Naive thymus-derived CD8-positive, alpha-beta T cell (primary cell): ENCODE data around the gene EIF5A2. TPM values are rescaled to one million over a fixed set of nuclear protein-coding genes. Genes with fewer than 3 reads are reported as not detected.
"Not testable (repeated sequence)": the region's sequence is repeated elsewhere in the genome, so short reads cannot be mapped to it uniquely, and the experiment has no call there.

Source experiments
- ATAC-seq, 2 donors: fragments of 150-1000 bp; cut with Tn5 transposase in 1 of 2; sonication (Bioruptor Pico), chemical (Tn5 transposase) in 1 of 2; 1 replicate in 1 of 2; 2 replicates in 1 of 2; pipeline ENCODE4 v1.10.0; 2021; ENCODE audit warnings: mild to moderate bottlenecking in 2 of 2, moderate library complexity in 2 of 2
- POLR2A ChIA-PET: fragments of 350-600 bp; sonication (Branson Sonifier 250); formaldehyde crosslinking; loops from one replicate; lab custom pipeline; 2021; ENCODE audit warnings: antibody characterized with exemption; lab: Charles Lee
- DNase-seq, 10 donors: peaks; one replicate each; pipeline versions ENCODE4 v3.0.0 to v3.0.0-alpha.2; 2020 to 2022
- H3K27ac Mint-ChIP-seq, 10 donors: one replicate each; pipeline ENCODE4 v1.8.0; 2020 to 2022; ENCODE audit warnings: mild to moderate bottlenecking in 10 of 10, mixed read lengths in 10 of 10, moderate library complexity in 4 of 10, inconsistent platforms in 1 of 10
- H3K27me3 Mint-ChIP-seq, 5 donors: one replicate each; pipeline ENCODE4 v1.8.0; 2021 to 2022; ENCODE audit warnings: mixed read lengths in 5 of 5
- H3K36me3 Mint-ChIP-seq, 3 donors: one replicate each; pipeline ENCODE4 v1.8.0; 2020 to 2022; ENCODE audit warnings: mixed read lengths in 3 of 3, mild to moderate bottlenecking in 2 of 3, inconsistent platforms in 1 of 3
- H3K4me1 Mint-ChIP-seq, 4 donors: one replicate each; pipeline ENCODE4 v1.8.0; 2021 to 2022; ENCODE audit warnings: mixed read lengths in 4 of 4
- H3K4me3 Mint-ChIP-seq, 10 donors: one replicate each; pipeline ENCODE4 v1.8.0; 2020 to 2022; ENCODE audit warnings: mild to moderate bottlenecking in 10 of 10, mixed read lengths in 10 of 10, moderate library complexity in 6 of 10, inconsistent platforms in 1 of 10
- H3K9me3 Mint-ChIP-seq, 9 donors: one replicate each; pipeline ENCODE4 v1.8.0; 2020 to 2022; ENCODE audit warnings: mixed read lengths in 9 of 9, mild to moderate bottlenecking in 3 of 9, inconsistent platforms in 1 of 9, moderate library complexity in 1 of 9
- polyA plus RNA-seq, 3 donors: library from polyadenylated mRNA; unstranded; fragments of 300-500 nt; fragmentation: Illumina TruSeq; gene quantifications; one replicate each; pipeline ENCODE4 v1.2.3, GENCODE V29; 2021
- total RNA-seq, 8 experiments: library from RNA in 2 of 8; stranded (reverse) in 2 of 8; gene quantifications; one replicate each; pipeline ENCODE4 v1.2.3 and lab custom pipeline; 2021 to 2026

The EIF5A2 gene
- total RNA-seq (10 to 100 TPM; 10.6 to 14.5 TPM), polyA plus RNA-seq (10 to 100 TPM in 2 of 3 donors, 1 to 10 TPM in 1; 9.8 to 14.8 (median 11.6) TPM), total RNA-seq (lab: John Stamatoyannopoulos, UW) (7.1 to 19.7 (median 16.8) reads per million in 6 experiments)

DNA sequence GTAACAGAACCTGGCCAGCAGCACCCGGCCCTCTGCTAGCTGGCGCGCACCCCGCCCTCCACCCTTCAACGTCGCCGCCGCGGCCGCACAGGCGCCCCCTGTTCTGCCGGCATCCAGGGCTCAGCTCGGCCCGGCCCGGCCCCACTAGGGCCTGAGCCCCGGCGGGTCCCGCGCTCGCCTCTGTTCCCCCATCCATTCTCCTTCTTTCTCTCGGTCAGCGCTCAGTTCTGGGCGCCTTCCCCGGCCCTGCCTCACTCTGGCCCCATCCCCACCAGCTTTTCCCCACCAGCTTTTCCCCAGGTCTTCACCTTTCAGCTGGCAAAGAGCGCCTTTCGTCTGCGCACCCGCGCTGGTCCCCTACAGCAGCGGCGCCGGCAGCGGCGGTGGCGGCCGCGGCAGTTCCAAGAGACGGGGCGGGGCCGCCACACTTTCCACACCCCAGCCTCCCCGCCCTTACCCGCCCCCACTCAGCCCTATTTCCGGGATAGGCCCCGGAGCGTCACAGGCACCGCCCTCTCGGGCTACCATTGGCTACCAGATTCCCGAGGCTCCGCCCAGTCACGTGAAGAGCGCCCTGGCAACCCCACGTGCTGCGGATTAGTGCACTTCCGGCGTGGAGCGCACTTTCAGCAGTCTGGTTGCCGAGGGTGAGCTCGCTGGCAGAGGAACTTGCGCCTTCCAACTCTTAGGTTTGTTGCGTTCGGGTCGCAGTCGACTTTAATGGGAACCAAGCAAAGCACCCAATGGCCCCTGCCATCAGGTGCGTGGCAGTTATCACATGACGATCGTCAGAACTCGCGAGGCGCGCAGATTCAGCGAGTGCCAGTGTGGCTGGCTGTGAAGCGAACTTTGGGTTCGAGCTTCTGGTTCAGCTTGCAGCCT, at the start of gene EIF5A2:
EIF5A2 (minus strand) TSS at position 403 of the 882 bp plus-strand sequence. CDS start 831 bp downstream, outside the sequence.
- DNase-seq (peak; percentile 82 to 98 (median 93)), ATAC-seq (peak; percentile 89 to 94)
- peaks cover 6 to 26% (median 15%) of the 10 kb centered on the region in 4 donors for H3K4me1 Mint-ChIP-seq
- peak within 1 kb of the TSS; percentile 86 to 99 (median 96) for H3K4me3 Mint-ChIP-seq
- no peaks in the 10 kb centered on the region for H3K27me3 Mint-ChIP-seq
- peaks cover 0 to 36% (median 18%) of the 10 kb centered on the region in 9 donors for H3K9me3 Mint-ChIP-seq
- peaks cover 2 to 6% (median 2%) of the 10 kb centered on the region in 3 donors for H3K36me3 Mint-ChIP-seq
- peak within 1 kb of the TSS; percentile 83 to 98 (median 96) for H3K27ac Mint-ChIP-seq
- POLR2A ChIA-PET = interaction anchor here (0.6 to 1.8 kb wide), 5 partner anchors 10 to 1144 kb away, joined by 3 to 28 read pairs (median 3); partner anchors contain the start of gene RPL22L1

DNA sequence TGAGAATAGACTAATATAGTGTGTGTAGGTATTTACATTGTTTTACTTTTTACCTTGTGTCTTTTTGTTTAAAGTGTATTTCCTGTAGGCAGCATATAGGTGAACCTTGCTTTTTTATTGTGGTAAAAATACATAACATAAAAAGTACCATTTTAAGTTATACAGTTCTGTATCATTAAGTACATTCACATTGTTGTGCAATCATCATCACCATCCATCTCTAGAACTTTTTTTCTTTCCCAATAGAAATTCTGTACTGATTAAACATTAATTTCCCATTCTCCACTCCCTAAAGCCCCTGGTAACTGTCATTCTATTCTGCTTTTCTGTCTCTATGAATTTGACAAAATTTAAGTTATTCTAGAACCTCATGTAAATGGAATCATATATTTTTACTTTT, 48.2 kb upstream of the EIF5A2 start:
- H3K4me1 Mint-ChIP-seq = no peaks in the 10 kb centered on the region
- H3K9me3 Mint-ChIP-seq = no peaks in the 10 kb centered on the region
- H3K4me3 Mint-ChIP-seq = no peak overlapping the region
- no peaks in the 10 kb centered on the region for H3K36me3 Mint-ChIP-seq
- POLR2A ChIA-PET = no interaction called here
- H3K27me3 Mint-ChIP-seq = peaks cover 6 to 18% (median 13%) of the 10 kb centered on the region in 5 donors
- no peak for ATAC-seq
- no peak for DNase-seq
- H3K27ac Mint-ChIP-seq = no peak overlapping the region

DNA sequence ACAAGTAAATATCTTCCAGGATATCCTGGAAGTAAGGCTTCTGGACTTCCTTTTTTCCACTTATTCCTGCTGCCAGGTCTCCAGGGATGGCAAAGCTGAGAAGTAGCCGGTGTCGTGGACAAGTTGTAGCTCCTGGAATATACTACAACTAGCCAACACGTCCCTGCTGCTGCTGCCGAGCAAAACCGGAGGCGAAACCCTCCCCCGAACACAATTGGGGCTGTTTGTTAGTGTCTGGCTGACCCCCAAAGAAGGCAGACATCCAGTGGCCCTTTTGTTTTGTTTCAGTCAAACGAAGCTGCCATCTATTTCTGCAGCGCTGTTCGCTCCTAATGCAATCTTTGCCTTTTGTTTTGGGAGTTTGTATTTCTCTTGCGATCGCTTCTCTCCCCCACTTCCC, 45.3 kb upstream of the EIF5A2 start:
- H3K36me3 Mint-ChIP-seq = no peaks in the 10 kb centered on the region
- H3K4me1 Mint-ChIP-seq = no peaks in the 10 kb centered on the region
- DNase-seq = no peak
- no peak overlapping the region for H3K27ac Mint-ChIP-seq
- POLR2A ChIA-PET = no interaction called here
- no peak overlapping the region for H3K4me3 Mint-ChIP-seq
- H3K27me3 Mint-ChIP-seq = peaks cover 0 to 10% (median 8%) of the 10 kb centered on the region in 5 donors
- no peaks in the 10 kb centered on the region for H3K9me3 Mint-ChIP-seq
- no peak for ATAC-seq

DNA sequence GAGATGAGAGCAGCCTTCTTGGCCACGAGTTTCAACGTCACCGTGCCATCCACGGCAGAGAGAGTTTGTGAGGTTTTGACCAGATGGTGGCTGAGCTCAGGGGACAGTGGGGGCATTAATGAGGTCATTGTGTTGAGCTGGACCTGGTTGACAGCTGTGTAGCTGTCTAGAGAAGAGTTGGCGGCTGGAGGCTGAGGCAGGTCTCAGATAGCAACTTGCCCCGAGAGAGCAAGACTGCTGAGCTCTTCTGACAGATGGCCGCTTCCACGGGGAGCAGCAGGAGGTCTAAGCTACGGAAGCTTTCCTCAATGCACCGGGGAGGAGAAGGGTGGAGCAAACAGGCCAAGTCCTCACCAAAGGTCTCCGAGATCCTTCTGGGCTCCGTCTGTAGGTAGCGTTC, 44.8 kb upstream of the EIF5A2 start:
- no peak overlapping the region for H3K4me3 Mint-ChIP-seq
- no peaks in the 10 kb centered on the region for H3K4me1 Mint-ChIP-seq
- no peak overlapping the region for H3K27ac Mint-ChIP-seq
- POLR2A ChIA-PET = no interaction called here
- H3K36me3 Mint-ChIP-seq = no peaks in the 10 kb centered on the region
- H3K27me3 Mint-ChIP-seq = peaks cover 0 to 13% (median 8%) of the 10 kb centered on the region in 5 donors
- DNase-seq = no peak
- H3K9me3 Mint-ChIP-seq = no peaks in the 10 kb centered on the region
- no peak for ATAC-seq

DNA sequence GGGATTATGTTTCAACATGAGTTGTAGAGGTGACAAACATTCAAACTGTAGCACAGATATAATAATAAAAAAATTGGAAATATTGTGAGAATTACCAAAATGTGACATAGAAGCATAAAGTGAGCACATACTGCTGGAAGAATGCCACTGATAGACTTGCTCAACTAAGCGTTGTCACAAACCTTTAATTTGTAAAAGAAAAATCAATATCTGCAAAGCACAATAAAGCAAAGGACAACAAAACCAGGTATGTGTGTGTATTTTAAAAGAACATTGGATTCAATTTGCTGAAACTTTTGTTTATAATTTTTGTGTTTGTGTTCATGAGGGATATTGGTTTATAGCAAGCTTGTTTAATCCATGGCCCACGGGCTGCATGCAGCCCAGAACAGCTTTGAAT, 40.8 kb upstream of the EIF5A2 start:
- H3K4me1 Mint-ChIP-seq = no peaks in the 10 kb centered on the region
- H3K27ac Mint-ChIP-seq = no peak overlapping the region
- H3K9me3 Mint-ChIP-seq = peaks cover 0 to 2% (median 0%) of the 10 kb centered on the region in 9 donors

DNA sequence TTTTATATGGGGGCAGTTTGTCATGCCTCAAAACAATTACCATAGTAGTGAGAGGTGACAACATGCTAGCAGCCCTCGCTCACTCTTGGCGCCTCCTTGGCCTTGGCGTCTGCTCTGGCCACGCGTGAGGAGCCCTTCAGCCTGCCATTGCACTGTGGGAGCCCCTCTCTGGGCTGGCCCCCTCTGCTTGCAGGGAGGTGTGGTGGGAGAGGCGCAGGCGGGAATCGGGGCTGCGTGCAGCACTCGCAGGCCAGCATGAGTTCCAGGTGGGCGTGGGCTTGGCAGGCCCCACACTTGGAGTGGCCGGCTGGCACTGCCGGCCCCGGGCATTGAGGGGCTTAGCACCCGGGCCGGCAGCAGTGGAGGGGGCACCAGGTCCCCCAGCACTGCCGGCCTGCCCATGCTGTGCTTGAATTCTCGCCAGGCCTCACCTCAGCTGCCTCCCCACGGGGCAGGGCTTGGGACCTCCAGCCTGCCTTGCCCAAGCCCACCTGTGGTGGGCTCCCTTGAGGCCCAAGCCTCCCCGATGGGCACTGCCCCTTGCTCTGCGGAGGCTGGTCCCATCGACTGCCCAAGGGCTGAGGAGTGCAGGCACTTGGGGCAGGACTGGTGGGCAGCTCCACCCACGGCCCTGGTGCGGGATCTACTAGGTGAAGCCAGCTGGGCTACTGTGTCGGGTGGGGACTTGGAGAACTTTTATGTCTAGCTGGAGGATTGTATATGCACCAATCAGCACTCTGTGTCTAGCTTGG, 38.8 kb upstream of the EIF5A2 start:
- DNase-seq = no peak
- H3K27ac Mint-ChIP-seq = no peak overlapping the region
- no peak overlapping the region for H3K4me3 Mint-ChIP-seq
- POLR2A ChIA-PET = no interaction called here
- H3K27me3 Mint-ChIP-seq = peaks cover 4 to 16% (median 14%) of the 10 kb centered on the region in 5 donors
- H3K36me3 Mint-ChIP-seq = peaks cover 0 to 3% (median 0%) of the 10 kb centered on the region in 3 donors
- H3K9me3 Mint-ChIP-seq = peaks cover 0 to 8% (median 0%) of the 10 kb centered on the region in 9 donors
- H3K4me1 Mint-ChIP-seq = no peaks in the 10 kb centered on the region
- ATAC-seq = no peak

More for the DNA sequence above, 40.8 kb upstream of the EIF5A2 start:
- Mint-ChIP-seq H3K36me3 (peaks cover 0 to 3% (median 0%) of the 10 kb centered on the region in 3 donors), H3K27me3 (peaks cover 4 to 16% (median 13%) of the 10 kb centered on the region in 5 donors), H3K4me3 (no peak overlapping the region)
- POLR2A ChIA-PET = no interaction called here
- DNase-seq (no peak), ATAC-seq (no peak)

DNA sequence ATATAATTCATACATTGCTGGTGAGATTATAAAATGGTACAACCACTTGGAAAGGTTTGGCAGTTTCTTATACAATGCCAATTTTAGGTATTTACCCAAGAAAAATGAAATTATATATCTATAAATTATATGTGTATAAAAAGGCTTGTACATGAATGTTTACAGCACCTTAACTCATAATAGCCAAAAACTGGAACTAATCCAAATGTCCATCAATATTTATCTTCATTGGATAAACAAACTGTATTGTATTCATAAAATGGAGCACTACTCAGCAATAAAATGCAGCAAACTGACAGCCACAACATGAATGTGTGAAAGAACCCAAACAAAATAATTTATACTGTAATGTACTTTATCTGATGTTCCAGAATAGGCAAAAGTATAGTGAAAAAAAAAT, 33.6 kb upstream of the EIF5A2 start:
- H3K27ac Mint-ChIP-seq = no peak overlapping the region
- POLR2A ChIA-PET = no interaction called here
- ATAC-seq (no peak), DNase-seq (no peak)
- H3K36me3 Mint-ChIP-seq = peaks cover 0 to 17% (median 3%) of the 10 kb centered on the region in 3 donors
- no peak overlapping the region for H3K4me3 Mint-ChIP-seq
- H3K27me3 Mint-ChIP-seq = peaks cover 7 to 24% (median 12%) of the 10 kb centered on the region in 5 donors
- no peaks in the 10 kb centered on the region for H3K4me1 Mint-ChIP-seq
- peaks cover 0 to 36% (median 23%) of the 10 kb centered on the region in 9 donors for H3K9me3 Mint-ChIP-seq

DNA sequence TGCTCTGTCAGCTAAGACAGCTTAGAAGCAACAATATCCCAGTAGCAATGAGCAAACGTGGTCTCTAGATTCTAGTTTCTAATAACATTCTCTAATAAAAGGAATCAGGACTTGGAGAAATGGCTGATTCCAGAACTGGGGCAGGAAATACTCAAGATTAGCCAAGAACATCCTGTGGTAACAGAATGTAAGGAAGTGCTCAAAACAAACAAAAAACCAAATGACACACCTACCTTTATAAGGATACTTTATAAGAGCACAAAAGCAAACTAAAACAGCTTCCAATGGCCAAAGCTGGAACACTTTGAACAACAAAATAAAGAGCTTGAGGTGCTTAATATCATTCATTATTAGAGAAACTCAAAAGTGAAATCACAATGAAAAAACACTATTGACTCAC, 33.1 kb upstream of the EIF5A2 start:
- POLR2A ChIA-PET = no interaction called here
- DNase-seq = no peak
- H3K9me3 Mint-ChIP-seq = peaks cover 0 to 36% (median 23%) of the 10 kb centered on the region in 9 donors
- H3K27ac Mint-ChIP-seq = no peak overlapping the region
- ATAC-seq = no peak
- peaks cover 6 to 21% (median 10%) of the 10 kb centered on the region in 5 donors for H3K27me3 Mint-ChIP-seq
- H3K4me3 Mint-ChIP-seq = no peak overlapping the region
- no peaks in the 10 kb centered on the region for H3K4me1 Mint-ChIP-seq
- H3K36me3 Mint-ChIP-seq = peaks cover 0 to 17% (median 2%) of the 10 kb centered on the region in 3 donors

DNA sequence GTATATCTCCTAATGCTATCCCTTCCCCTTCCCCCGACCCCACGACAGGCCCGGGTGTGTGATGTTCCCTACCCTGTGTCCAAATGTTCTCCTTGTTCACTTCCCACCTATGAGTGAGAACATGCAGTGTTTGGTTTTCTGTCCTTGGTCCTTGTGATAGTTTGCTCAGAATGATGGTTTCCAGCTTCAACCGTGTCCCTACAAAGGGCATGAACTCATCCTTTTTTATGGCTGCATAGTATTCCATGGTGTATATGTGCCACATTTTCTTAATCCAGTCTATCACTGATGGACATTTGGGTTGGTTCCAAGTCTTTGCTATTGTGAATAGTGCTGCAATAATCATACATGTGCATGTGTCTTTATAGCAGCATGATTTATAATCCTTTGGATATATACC, 24.6 kb upstream of the EIF5A2 start:
- H3K4me3 Mint-ChIP-seq, DNase-seq, H3K36me3 Mint-ChIP-seq, H3K4me1 Mint-ChIP-seq, POLR2A ChIA-PET, ATAC-seq, H3K27ac Mint-ChIP-seq: not testable (repeated sequence)
- Mint-ChIP-seq H3K9me3 (peaks cover 0 to 26% (median 9%) of the 10 kb centered on the region in 9 donors), H3K27me3 (peaks cover 6 to 28% (median 22%) of the 10 kb centered on the region in 5 donors)

DNA sequence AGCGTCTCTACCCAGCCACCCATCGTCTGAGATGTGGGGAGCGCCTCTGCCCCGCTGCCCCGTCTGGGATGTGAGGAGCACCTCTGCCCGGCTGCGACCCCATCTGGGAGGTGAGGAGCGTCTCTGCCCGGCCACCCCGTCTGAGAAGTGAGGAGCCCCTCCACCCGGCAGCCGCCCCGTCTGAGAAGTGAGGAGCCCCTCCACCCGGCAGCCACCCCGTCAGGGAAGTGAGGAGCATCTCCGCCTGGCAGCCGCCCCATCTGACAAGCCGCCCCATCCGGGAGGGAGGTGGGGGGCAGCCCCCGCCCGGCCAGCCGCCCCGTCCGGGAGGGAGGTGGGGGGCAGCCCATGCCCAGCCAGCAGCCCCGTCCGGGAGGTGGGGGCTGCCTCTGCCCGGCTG, 15.1 kb upstream of the EIF5A2 start:
- POLR2A ChIA-PET, ATAC-seq, H3K4me3 Mint-ChIP-seq, H3K27ac Mint-ChIP-seq, DNase-seq, H3K4me1 Mint-ChIP-seq: not testable (repeated sequence)
- H3K9me3 Mint-ChIP-seq = peaks cover 5 to 63% (median 38%) of the 10 kb centered on the region in 9 donors
- peaks cover 0 to 14% (median 10%) of the 10 kb centered on the region in 5 donors for H3K27me3 Mint-ChIP-seq
- H3K36me3 Mint-ChIP-seq = peaks cover 2 to 21% (median 9%) of the 10 kb centered on the region in 3 donors

DNA sequence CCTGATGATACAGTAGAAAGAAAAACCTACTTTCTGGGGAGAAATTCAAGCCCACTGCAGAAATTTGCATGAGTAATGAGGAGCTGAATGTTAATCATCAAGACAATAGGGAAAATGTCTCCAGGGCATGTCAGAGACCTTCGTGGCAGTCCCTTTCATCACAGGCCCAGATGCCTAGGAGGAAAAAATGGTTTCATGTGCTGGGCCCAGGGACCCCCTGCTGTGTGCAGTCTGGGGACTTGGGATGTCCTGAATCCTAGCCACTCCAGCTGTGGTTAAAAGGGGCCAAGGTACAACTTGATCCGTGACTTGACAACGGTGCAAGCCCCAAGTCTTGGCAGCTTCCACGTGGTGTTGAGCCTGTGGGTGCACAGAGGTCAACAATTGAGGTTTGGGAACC, 10.3 kb upstream of the EIF5A2 start:
- Mint-ChIP-seq H3K4me3 (no peak overlapping the region), H3K27ac (no peak overlapping the region), H3K9me3 (peaks cover 9 to 62% (median 45%) of the 10 kb centered on the region in 9 donors), H3K4me1 (no peaks in the 10 kb centered on the region), H3K36me3 (peaks cover 2 to 42% (median 16%) of the 10 kb centered on the region in 3 donors), H3K27me3 (peaks cover 0 to 14% (median 8%) of the 10 kb centered on the region in 5 donors)
- POLR2A ChIA-PET = interaction anchor here (1.0 kb wide), 1 partner anchor 9 kb away, joined by 3 read pairs; no protein-coding TSS in a partner anchor
- DNase-seq (no peak), ATAC-seq (no peak)

DNA sequence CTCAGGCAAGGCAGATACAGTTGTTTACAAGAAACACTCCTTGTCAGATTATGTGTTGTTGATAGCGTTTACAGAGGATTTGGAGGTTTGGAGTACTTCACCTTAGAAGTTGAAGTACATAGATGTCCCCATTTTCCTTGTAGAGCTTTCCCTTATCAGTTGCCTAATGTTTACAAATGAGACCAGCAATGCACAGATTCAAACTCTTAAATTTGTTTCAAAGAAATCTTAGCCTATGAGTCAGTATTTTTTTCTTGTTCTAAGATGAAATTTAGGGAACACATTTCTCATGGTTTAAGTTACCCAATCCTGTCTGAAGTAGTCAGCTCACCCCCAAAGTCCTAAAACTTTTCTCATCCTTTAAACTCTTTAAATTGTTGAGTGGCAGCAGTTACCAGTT, 6.3 kb upstream of the EIF5A2 start:
- Mint-ChIP-seq H3K4me1 (peaks cover 0 to 2% (median 0%) of the 10 kb centered on the region in 4 donors), H3K9me3 (peaks cover 0 to 58% (median 26%) of the 10 kb centered on the region in 9 donors), H3K27ac (no peak overlapping the region), H3K27me3 (peaks cover 0 to under 1% (median 0%) of the 10 kb centered on the region in 5 donors), H3K4me3 (no peak overlapping the region), H3K36me3 (peaks cover 2 to 27% (median 13%) of the 10 kb centered on the region in 3 donors)
- no peak for ATAC-seq
- POLR2A ChIA-PET = no interaction called here
- no peak for DNase-seq
